GM19043 (cell line): ENCODE measurements around the gene ZBTB43.

ENCODE experiments used
- ATAC-seq: cut with Tn5 transposase; IDR thresholded peaks from one replicate; pipeline ENCODE4 v1.9.1; 2021; ENCODE audit warnings: low read depth; ENCODE audit not compliant: unreplicated experiment

The ZBTB43 gene

GRCh38 chr9:126827227-126827626 lies 22.4 kb downstream of the ZBTB43 start:
- no peak for ATAC-seq

GRCh38 chr9:126829035-126829434 lies 24.2 kb downstream of the ZBTB43 start:
- no peak for ATAC-seq

GRCh38 chr9:126830827-126831226 lies 26.0 kb downstream of the ZBTB43 start:
- ATAC-seq = no peak

- no peak for ATAC-seq
Observed at GRCh38 chr9:126832440-126832839, 27.6 kb downstream of the ZBTB43 start.

- no peak for ATAC-seq
Observed at GRCh38 chr9:126833020-126833419, 28.2 kb downstream of the ZBTB43 start.

- no peak for ATAC-seq
Observed at GRCh38 chr9:126833710-126834345, 29.0 kb downstream of the ZBTB43 start.

- no peak for ATAC-seq
Observed at GRCh38 chr9:126834672-126835071, 29.8 kb downstream of the ZBTB43 start.

GRCh38 chr9:126836216-126836615 lies 31.4 kb downstream of the ZBTB43 start:
- ATAC-seq = no peak

- ATAC-seq = no peak
Observed at GRCh38 chr9:126838055-126838811, 33.4 kb downstream of the ZBTB43 start.

- ATAC-seq = no peak
Observed at GRCh38 chr9:126838895-126839294, 34.1 kb downstream of the ZBTB43 start.

- ATAC-seq = no peak
Observed at GRCh38 chr9:126839301-126839700, 34.5 kb downstream of the ZBTB43 start.

GRCh38 chr9:126842220-126842842 lies 37.5 kb downstream of the ZBTB43 start:
- no peak for ATAC-seq

GRCh38 chr9:126842977-126843799 lies 38.3 kb downstream of the ZBTB43 start:
- no peak for ATAC-seq

- no peak for ATAC-seq
Observed at GRCh38 chr9:126844085-126844484, 39.2 kb downstream of the ZBTB43 start.

GRCh38 chr9:126847051-126847450 lies 42.2 kb downstream of the ZBTB43 start:
- ATAC-seq = no peak

GRCh38 chr9:126849591-126850225 lies 44.9 kb downstream of the ZBTB43 start:
- ATAC-seq = no peak

GRCh38 chr9:126851286-126851880 lies 46.5 kb downstream of the ZBTB43 start:
- ATAC-seq = no peak

- no peak for ATAC-seq
Observed at GRCh38 chr9:126852086-126852688, 47.3 kb downstream of the ZBTB43 start.

- ATAC-seq = no peak
Observed at GRCh38 chr9:126853667-126854066, 48.8 kb downstream of the ZBTB43 start.

- no peak for ATAC-seq
Observed at GRCh38 chr9:126854734-126855133, 49.9 kb downstream of the ZBTB43 start.
